ENCODE results near the gene TCF15. TPM values are rescaled to one million over a fixed set of nuclear protein-coding genes. Genes with fewer than 3 reads are reported as not detected.

The TCF15 gene
- total RNA-seq, 1 experiment from 2014 or later, result not detected

GRCh38 chr20:618980-619379, 8.9 kb upstream of the TCF15 start:
- CTCF ChIA-PET, result no interaction called here

GRCh38 chr20:617934-618690, 8.0 kb upstream of the TCF15 start:
- Histone ChIP-seq H2AFZ (no peak overlapping the region), H3K4me1 (replicated peaks; ENCODE audit: insufficient read depth) (no peaks in the 10 kb centered on the region), H3K9me3 (ENCODE audit: insufficient read depth, low read depth) (no peaks in the 10 kb centered on the region), H3K4me2 (no peak overlapping the region), H3K79me2 (ENCODE audit: low read depth) (no peaks in the 10 kb centered on the region), H3K36me3 (ENCODE audit: low read depth) (no peaks in the 10 kb centered on the region), H3F3A (ENCODE audit: insufficient read depth, low read depth) (no peaks in the 10 kb centered on the region), H4K20me1 (ENCODE audit: insufficient read depth) (no peaks in the 10 kb centered on the region), H3K27ac (no peak overlapping the region), H3K9me2 (ENCODE audit: insufficient read depth) (no peaks in the 10 kb centered on the region), H3K27me3 (ENCODE audit: insufficient read depth, low read depth) (peaks cover 74% of the 10 kb centered on the region), H3K4me3 (no peak overlapping the region)
- no peak for TF ChIP-seq EZH2 (IDR thresholded peaks at IDR 0.05; ENCODE audit: low read depth)
- TF ChIP-seq CTCF (conservative IDR thresholded peaks at IDR 0.05), result no peak
- POLR2A ChIA-PET (ENCODE audit: unreplicated experiment), result interaction anchor here (0.7 kb wide), 1 partner anchor 34 kb away, joined by 4 read pairs; no protein-coding TSS in a partner anchor
- BruUV-seq (replicated peaks), result no TSS peak
- CTCF ChIA-PET, result interaction anchor here (0.6 kb wide), 2 partner anchors 43 to 171 kb away, joined by 3 to 5 read pairs; no protein-coding TSS in a partner anchor
- intact Hi-C loops (cut with micrococcal nuclease; ENCODE audit: unreplicated experiment), result no loop called here
- no peak for DNase-seq

More at GRCh38 chr20:618980-619379, 8.9 kb upstream of the TCF15 start:
- Histone ChIP-seq H3K4me3 (no peak overlapping the region), H3K9me2 (ENCODE audit: insufficient read depth) (no peaks in the 10 kb centered on the region), H2AFZ (no peak overlapping the region), H3K36me3 (ENCODE audit: low read depth) (no peaks in the 10 kb centered on the region), H3K4me1 (replicated peaks; ENCODE audit: insufficient read depth) (no peaks in the 10 kb centered on the region), H3K9me3 (ENCODE audit: insufficient read depth, low read depth) (no peaks in the 10 kb centered on the region), H4K20me1 (ENCODE audit: insufficient read depth) (no peaks in the 10 kb centered on the region), H3K27ac (no peak overlapping the region), H3F3A (ENCODE audit: insufficient read depth, low read depth) (no peaks in the 10 kb centered on the region), H3K4me2 (no peak overlapping the region), H3K79me2 (ENCODE audit: low read depth) (no peaks in the 10 kb centered on the region), H3K27me3 (ENCODE audit: insufficient read depth, low read depth) (peaks cover 82% of the 10 kb centered on the region)
- DNase-seq, result no peak
- intact Hi-C loops (cut with micrococcal nuclease; ENCODE audit: unreplicated experiment), result no loop called here
- BruUV-seq (replicated peaks), result no TSS peak
- TF ChIP-seq EZH2 (IDR thresholded peaks at IDR 0.05; ENCODE audit: low read depth) (no peak), CTCF (conservative IDR thresholded peaks at IDR 0.05) (no peak)
- POLR2A ChIA-PET (ENCODE audit: unreplicated experiment), result no interaction called here

GRCh38 chr20:615514-615913, 5.4 kb upstream of the TCF15 start:
- intact Hi-C loops (cut with micrococcal nuclease; ENCODE audit: unreplicated experiment), result no loop called here
- Histone ChIP-seq H3F3A (ENCODE audit: insufficient read depth, low read depth) (no peaks in the 10 kb centered on the region), H3K9me3 (ENCODE audit: insufficient read depth, low read depth) (no peaks in the 10 kb centered on the region), H3K27me3 (ENCODE audit: insufficient read depth, low read depth) (peaks cover 52% of the 10 kb centered on the region), H3K36me3 (ENCODE audit: low read depth) (no peaks in the 10 kb centered on the region), H3K4me3 (no peak overlapping the region), H3K27ac (no peak overlapping the region), H3K79me2 (ENCODE audit: low read depth) (no peaks in the 10 kb centered on the region), H4K20me1 (ENCODE audit: insufficient read depth) (no peaks in the 10 kb centered on the region), H3K4me2 (no peak overlapping the region), H3K4me1 (replicated peaks; ENCODE audit: insufficient read depth) (no peaks in the 10 kb centered on the region), H3K9me2 (ENCODE audit: insufficient read depth) (no peaks in the 10 kb centered on the region), H2AFZ (no peak overlapping the region)
- no peak for DNase-seq
- no TSS peak for BruUV-seq (replicated peaks)
- ChIA-PET POLR2A (ENCODE audit: unreplicated experiment) (no interaction called here), CTCF (no interaction called here)
- TF ChIP-seq EZH2 (IDR thresholded peaks at IDR 0.05; ENCODE audit: low read depth) (no peak), CTCF (conservative IDR thresholded peaks at IDR 0.05) (no peak)
